Retinal pigment epithelial cell (primary cell): ENCODE data around the gene NBEAL1.
A peak's percentile ranks its signal among the peaks of the same experiment; 100 is the strongest.

Experiments
- DNase-seq: peaks from one replicate; pipeline ENCODE4 v3.0.0-alpha.2; 2010; ENCODE audit warnings: low read depth
- H3K4me3 ChIP-seq: 2 replicates; pipeline ENCODE4 v1.5.1; 2011; ENCODE audit warnings: mild to moderate bottlenecking, low read length, control low read depth, moderate library complexity
- CTCF ChIP-seq: conservative IDR thresholded peaks from 2 replicates; pipeline ENCODE4 v1.5.1; 2011; ENCODE audit warnings: low read depth, low read length, control low read depth, inconsistent platforms

Gene NBEAL1

GRCh38 chr2:203237346-203238238 is 222.9 kb downstream of the NBEAL1 start:
- no peak for DNase-seq
- TF ChIP-seq CTCF: no peak
- H3K4me3 ChIP-seq: no peak overlapping the region

- H3K4me3 ChIP-seq: peak overlapping the region; percentile 94
- no peak for TF ChIP-seq CTCF
- DNase-seq: no peak
These were observed 223.6 kb downstream of the NBEAL1 start for GRCh38 chr2:203238292-203238703.

- peak; percentile 86 for DNase-seq
- peak within 1 kb of the TSS; percentile 94 for H3K4me3 ChIP-seq
- TF ChIP-seq CTCF: peak; percentile 36
These were observed 224.2 kb downstream of the NBEAL1 start, which contains the start of gene CYP20A1 for GRCh38 chr2:203238704-203239526. Gene CYP20A1 (plus strand): TSS chr2:203239018. CDS start chr2:203239063, 45 bp downstream.

GRCh38 chr2:203240491-203240890 is 225.8 kb downstream of the NBEAL1 start:
- no peak for DNase-seq
- TF ChIP-seq CTCF: no peak
- H3K4me3 ChIP-seq: no peak overlapping the region

GRCh38 chr2:203242518-203242917 is 227.8 kb downstream of the NBEAL1 start:
- H3K4me3 ChIP-seq: no peak overlapping the region
- TF ChIP-seq CTCF: no peak
- no peak for DNase-seq

- no peak overlapping the region for H3K4me3 ChIP-seq
- no peak for TF ChIP-seq CTCF
- no peak for DNase-seq
These were observed 232.0 kb downstream of the NBEAL1 start for GRCh38 chr2:203246646-203247045.
